ENCODE data around the gene SLC49A3.
"Not testable (repeated sequence)": the region's sequence is repeated elsewhere in the genome, so short reads cannot be mapped to it uniquely, and the experiment has no call there.

Gene SLC49A3

DNA sequence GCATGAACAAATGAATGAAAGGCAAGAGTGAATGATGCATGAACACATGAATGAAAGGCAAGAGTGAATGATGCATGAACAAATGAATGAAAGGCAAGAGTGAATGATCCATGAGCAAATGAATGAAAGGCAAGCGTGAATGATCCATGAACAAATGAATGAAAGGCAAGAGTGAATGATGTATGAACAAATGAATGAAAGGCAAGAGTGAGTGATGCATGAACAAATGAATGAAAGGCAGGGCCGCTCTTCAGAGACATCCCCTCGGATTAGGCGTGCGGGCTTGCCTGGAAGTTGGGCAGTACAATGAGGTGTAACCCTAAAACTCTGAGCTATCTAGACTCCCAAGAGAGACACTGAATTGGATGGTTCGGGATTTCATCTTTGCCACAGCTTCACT is 20.4 kb upstream of the SLC49A3 start:
- no peak for DNase-seq (ENCODE audit: low spot score)
- TF ChIP-seq, protein P1, sequence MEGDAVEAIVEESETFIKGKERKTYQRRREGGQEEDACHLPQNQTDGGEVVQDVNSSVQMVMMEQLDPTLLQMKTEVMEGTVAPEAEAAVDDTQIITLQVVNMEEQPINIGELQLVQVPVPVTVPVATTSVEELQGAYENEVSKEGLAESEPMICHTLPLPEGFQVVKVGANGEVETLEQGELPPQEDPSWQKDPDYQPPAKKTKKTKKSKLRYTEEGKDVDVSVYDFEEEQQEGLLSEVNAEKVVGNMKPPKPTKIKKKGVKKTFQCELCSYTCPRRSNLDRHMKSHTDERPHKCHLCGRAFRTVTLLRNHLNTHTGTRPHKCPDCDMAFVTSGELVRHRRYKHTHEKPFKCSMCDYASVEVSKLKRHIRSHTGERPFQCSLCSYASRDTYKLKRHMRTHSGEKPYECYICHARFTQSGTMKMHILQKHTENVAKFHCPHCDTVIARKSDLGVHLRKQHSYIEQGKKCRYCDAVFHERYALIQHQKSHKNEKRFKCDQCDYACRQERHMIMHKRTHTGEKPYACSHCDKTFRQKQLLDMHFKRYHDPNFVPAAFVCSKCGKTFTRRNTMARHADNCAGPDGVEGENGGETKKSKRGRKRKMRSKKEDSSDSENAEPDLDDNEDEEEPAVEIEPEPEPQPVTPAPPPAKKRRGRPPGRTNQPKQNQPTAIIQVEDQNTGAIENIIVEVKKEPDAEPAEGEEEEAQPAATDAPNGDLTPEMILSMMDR (IDR thresholded peaks at IDR 0.05; ENCODE audit: extremely low read depth, missing control alignments), result no peak

DNA sequence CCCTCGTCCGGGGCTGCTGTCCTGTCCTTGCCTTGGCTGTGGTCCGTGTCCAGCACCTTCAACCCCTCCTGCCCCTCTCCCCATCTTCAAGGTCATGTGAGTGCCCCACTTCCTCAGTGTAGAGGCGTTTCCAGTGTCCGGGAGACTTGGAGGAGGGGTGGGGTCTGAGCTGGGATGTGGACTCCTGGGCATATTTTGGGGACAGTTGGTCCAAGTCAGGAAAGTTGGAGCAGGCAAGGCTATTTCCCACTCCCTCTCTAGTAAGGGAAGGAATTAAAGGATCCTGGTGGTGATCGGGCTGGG is 19.6 kb upstream of the SLC49A3 start:
- no peak for DNase-seq (ENCODE audit: low spot score)
- TF ChIP-seq, protein P1 (IDR thresholded peaks at IDR 0.05; ENCODE audit: extremely low read depth, missing control alignments), result no peak

GRCh38 chr4:707929-708630 is 19.1 kb upstream of the SLC49A3 start:
- no peak for DNase-seq (ENCODE audit: low spot score)
- TF ChIP-seq, protein P1 (IDR thresholded peaks at IDR 0.05; ENCODE audit: extremely low read depth, missing control alignments), result no peak

DNA sequence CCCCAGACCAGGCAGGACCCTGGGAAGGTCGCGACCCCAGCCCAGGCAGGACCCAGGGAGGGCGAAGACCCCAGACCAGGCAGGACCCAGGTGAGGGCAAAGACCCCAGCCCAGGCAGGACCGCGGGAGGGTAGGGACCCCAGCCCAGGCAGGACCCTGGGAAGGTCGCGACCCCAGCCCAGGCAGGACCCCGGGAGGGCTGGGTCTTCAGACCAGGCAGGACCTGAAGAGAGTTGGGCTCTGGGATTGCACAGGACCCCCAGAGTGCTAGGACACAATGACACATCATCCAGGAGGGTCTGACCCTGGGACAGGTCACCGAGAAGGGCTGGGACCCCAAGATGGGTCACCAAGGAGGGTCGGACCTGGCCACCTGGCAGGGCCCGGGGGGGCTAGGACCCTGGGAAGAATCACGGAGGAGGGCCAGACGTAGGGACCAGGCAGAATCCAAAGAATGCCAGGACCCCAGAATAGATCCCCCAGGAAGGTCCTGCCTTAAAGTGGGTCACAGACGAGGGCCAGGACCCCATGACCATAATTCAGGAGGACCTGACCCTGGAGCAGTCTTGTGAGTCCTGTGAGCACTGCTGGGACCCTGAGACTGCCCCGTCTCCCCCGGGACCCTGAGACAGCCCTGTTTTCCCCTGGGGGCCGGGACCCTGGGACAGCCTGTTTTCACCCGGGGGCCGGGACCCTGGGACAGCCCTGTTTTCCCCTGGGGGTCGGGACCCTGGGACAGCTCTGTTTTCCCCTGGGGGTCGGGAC is 18.1 kb upstream of the SLC49A3 start:
- TF ChIP-seq, protein P1 (IDR thresholded peaks at IDR 0.05; ENCODE audit: extremely low read depth, missing control alignments), result no peak

GRCh38 chr4:706083-706633 is 17.2 kb upstream of the SLC49A3 start:
- DNase-seq (ENCODE audit: low spot score), result not testable (repeated sequence)

More for the DNA sequence above, 18.1 kb upstream of the SLC49A3 start:
- no peak for DNase-seq (ENCODE audit: low spot score)

DNA sequence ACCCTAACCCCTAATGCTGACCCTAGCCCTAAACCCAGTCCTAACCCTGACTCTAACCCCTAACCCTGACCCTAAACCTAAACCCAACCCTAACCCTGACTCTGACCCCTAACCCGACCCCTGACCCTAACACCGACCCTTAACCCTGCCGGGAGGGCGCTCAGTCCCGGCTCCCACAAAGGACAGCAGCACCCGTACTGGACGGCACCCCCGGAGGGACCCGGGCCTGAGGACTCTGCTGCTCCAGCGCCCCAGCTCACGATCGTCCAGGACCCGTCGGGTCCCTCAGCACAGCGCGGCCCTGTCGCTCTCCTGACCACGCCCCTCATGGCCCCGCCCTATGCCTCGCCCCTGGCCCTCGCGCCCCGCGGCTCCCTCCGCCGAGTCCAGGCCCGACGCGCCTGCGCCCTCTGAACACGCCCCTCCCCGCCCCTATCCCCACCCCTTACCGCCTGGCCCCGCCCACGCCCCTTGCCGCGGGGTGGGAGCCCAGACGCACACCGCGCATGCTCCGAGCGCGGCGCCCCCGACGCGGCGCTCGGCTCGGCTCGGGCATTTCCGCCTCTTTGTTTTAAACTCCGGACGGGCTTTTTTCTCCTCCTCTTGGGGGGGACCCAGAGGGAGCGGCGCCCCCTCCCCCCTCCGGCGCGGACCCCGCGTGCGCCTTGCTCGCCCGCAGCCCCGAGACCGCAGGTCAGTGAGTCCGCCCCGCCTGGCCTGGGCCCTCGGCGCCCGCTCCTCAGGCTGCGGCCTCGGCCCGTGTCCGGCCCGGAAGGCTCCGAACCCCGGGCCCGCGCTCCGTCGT is 16.5 kb upstream of the SLC49A3 start, which contains the start of gene PCGF3:
TSS of gene PCGF3 (plus strand) at position 555 of the 805 bp plus-strand sequence. CDS start 27,849 bp downstream, outside the sequence.
- DNase-seq (ENCODE audit: low spot score), result peak; percentile 100
- TF ChIP-seq, protein P1 (IDR thresholded peaks at IDR 0.05; ENCODE audit: extremely low read depth, missing control alignments), result no peak

GRCh38 chr4:704971-705277 is 16.0 kb upstream of the SLC49A3 start:
- TF ChIP-seq, protein P1 (IDR thresholded peaks at IDR 0.05; ENCODE audit: extremely low read depth, missing control alignments), result no peak
- DNase-seq (ENCODE audit: low spot score), result no peak
